ENCODE measurements around the gene MAPK4. TPM values are rescaled to one million over a fixed set of nuclear protein-coding genes. Genes with fewer than 3 reads are reported as not detected.

MAPK4 gene
- total and polyA plus RNA-seq, 7 experiments from 2014 or later, result not detected

DNA sequence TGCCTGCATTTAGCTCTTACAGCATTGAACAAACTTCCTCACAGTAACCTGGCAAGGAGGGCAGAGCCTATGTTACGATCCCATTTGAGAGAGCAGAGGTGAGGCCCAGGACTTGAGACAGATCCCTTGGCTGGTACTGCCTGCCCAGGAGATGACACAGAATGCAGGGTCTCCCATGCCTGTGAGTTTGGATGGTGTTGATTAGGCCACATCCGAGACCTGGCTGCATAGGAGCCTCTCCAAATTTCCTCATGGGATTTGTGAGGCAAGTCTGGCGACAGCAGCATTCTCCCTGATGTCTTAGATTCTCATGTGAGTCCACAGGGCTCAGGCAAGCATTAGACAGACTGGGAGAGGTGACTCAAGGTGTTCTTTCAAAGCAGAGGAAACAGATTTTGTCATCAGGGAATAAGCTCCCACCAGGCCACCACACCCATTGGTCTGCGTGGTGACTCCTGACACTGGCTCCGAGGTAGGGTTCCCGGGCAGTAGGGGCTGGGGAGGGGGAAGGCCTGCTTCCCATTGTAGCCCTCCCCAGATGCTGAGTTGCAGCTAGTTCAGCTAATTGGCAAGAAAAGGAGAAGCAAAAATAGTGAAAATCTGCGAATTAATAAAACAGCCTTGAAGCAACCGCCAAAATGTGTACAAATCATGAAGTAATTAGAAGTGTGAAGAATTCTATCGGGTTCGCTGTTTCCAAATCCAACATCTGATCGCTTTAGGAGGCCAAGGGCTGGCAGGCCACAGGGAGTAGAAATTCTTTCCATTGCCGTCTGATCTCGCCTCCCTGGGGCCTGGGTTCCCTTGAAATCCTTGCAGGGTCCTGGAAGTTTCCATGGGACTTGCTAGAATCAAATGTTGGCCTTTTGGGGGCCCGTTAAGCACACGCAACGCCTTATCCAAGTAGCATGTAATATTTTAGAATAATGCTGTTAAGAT, 68.0 kb downstream of the MAPK4 start:
- Mint-ChIP-seq H3K27ac (peak overlapping the region in 1 of 9 donors; percentile 38), H3K9me3 (peaks cover 0 to 2% (median 0%) of the 10 kb centered on the region in 11 donors), H3K4me3 (no peak overlapping the region), H3K27me3 (peaks cover 5 to 14% (median 9%) of the 10 kb centered on the region in 5 donors), H3K36me3 (no peaks in the 10 kb centered on the region), H3K4me1 (no peaks in the 10 kb centered on the region)
- H3K27me3 ChIP-seq (ENCODE audit: control insufficient read depth in 2 of 2, insufficient read depth in 2 of 2, low read length in 2 of 2), result no peaks in the 10 kb centered on the region
- no peaks in the 10 kb centered on the region for H3K9me3 ChIP-seq (ENCODE audit: control insufficient read depth in 2 of 3, low read length in 3 of 3)
- ATAC-seq (no peak), DNase-seq (no peak)
- no peaks in the 10 kb centered on the region for H3K4me1 ChIP-seq (ENCODE audit: control insufficient read depth in 2 of 2, insufficient read depth in 2 of 2, low read length in 2 of 2)
- CTCF ChIA-PET, result no interaction called here
- H3K36me3 ChIP-seq (ENCODE audit: control insufficient read depth in 2 of 3, insufficient read depth in 3 of 3, low read length in 3 of 3), result no peaks in the 10 kb centered on the region
- no peak overlapping the region for H3K4me3 ChIP-seq (ENCODE audit: low read length)
- intact Hi-C loops (cut with micrococcal nuclease), result no loop called here
- POLR2A ChIA-PET, result no interaction called here
- H3K27ac ChIP-seq (ENCODE audit: low read depth, low read length), result no peak overlapping the region

DNA sequence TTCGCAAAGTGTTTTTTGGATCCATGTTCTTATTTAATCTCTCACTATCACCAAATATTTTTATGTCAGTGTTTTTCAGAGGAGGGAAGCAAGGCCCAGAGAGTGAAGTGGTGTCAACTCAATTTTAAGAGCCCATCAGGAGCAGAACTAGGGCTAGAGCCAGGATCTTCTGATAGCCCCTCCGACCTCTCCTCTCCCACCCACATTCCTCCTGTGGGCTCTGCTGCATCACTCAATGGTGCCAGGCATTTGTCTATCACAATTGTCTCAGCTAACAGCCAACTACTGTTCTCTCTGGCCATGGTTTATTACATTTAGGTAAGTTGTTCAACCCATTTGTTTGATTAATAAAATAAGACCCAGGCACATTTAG, 68.6 kb downstream of the MAPK4 start:
- CTCF ChIA-PET, result no interaction called here
- peaks cover 0 to 2% (median 0%) of the 10 kb centered on the region in 11 donors for H3K9me3 Mint-ChIP-seq
- intact Hi-C loops (cut with micrococcal nuclease), result no loop called here
- no peaks in the 10 kb centered on the region for H3K4me1 Mint-ChIP-seq
- H3K27ac Mint-ChIP-seq, result no peak overlapping the region
- no peaks in the 10 kb centered on the region for H3K36me3 Mint-ChIP-seq
- DNase-seq (no peak), ATAC-seq (no peak)
- no peaks in the 10 kb centered on the region for H3K4me1 ChIP-seq (ENCODE audit: control insufficient read depth in 2 of 2, insufficient read depth in 2 of 2, low read length in 2 of 2)
- H3K27ac ChIP-seq (ENCODE audit: low read depth, low read length), result no peak overlapping the region
- H3K4me3 ChIP-seq (ENCODE audit: low read length), result no peak overlapping the region
- H3K9me3 ChIP-seq (ENCODE audit: control insufficient read depth in 2 of 3, low read length in 3 of 3), result no peaks in the 10 kb centered on the region
- H3K36me3 ChIP-seq (ENCODE audit: control insufficient read depth in 2 of 3, insufficient read depth in 3 of 3, low read length in 3 of 3), result no peaks in the 10 kb centered on the region
- H3K27me3 ChIP-seq (ENCODE audit: control insufficient read depth in 2 of 2, insufficient read depth in 2 of 2, low read length in 2 of 2), result no peaks in the 10 kb centered on the region
- no peak overlapping the region for H3K4me3 Mint-ChIP-seq
- H3K27me3 Mint-ChIP-seq, result peaks cover under 1 to 10% (median 5%) of the 10 kb centered on the region in 5 donors
- POLR2A ChIA-PET, result no interaction called here

DNA sequence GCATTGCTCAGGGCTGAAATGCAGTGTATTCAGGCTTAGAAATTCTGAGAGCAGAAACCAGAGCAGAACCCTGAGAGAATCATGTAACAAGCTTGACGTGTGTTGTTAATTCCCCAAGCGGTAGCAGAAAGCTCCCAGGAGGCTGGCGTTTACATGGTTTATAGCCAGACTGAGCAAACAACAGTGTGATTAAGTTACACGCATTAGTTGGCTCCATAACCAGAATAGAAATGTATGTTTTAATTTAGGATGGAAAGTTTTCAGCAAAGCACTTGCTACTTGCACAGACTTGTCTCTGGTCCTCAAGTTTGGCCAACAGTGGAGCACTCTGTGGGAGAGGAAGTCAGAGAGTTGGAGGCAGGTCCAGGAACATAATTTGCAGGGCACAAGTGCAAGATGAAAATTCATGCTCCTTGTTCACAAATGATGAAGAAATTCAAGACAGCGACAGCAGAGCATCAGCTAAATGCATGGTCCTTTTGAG, 69.3 kb downstream of the MAPK4 start:
- H3K27ac ChIP-seq (ENCODE audit: low read depth, low read length), result no peak overlapping the region
- ATAC-seq (no peak), DNase-seq (no peak)
- no peaks in the 10 kb centered on the region for H3K27me3 ChIP-seq (ENCODE audit: control insufficient read depth in 2 of 2, insufficient read depth in 2 of 2, low read length in 2 of 2)
- ChIA-PET POLR2A (no interaction called here), CTCF (no interaction called here)
- no peaks in the 10 kb centered on the region for H3K4me1 ChIP-seq (ENCODE audit: control insufficient read depth in 2 of 2, insufficient read depth in 2 of 2, low read length in 2 of 2)
- no peaks in the 10 kb centered on the region for H3K36me3 ChIP-seq (ENCODE audit: control insufficient read depth in 2 of 3, insufficient read depth in 3 of 3, low read length in 3 of 3)
- H3K9me3 Mint-ChIP-seq, result peaks cover 0 to 1% (median 0%) of the 10 kb centered on the region in 11 donors
- H3K27ac Mint-ChIP-seq, result no peak overlapping the region
- H3K36me3 Mint-ChIP-seq, result no peaks in the 10 kb centered on the region
- H3K27me3 Mint-ChIP-seq, result peaks cover 0 to 9% (median 0%) of the 10 kb centered on the region in 5 donors
- H3K4me1 Mint-ChIP-seq, result no peaks in the 10 kb centered on the region
- no peak overlapping the region for H3K4me3 ChIP-seq (ENCODE audit: low read length)
- H3K9me3 ChIP-seq (ENCODE audit: control insufficient read depth in 2 of 3, low read length in 3 of 3), result no peaks in the 10 kb centered on the region
- intact Hi-C loops (cut with micrococcal nuclease), result no loop called here
- H3K4me3 Mint-ChIP-seq, result no peak overlapping the region

DNA sequence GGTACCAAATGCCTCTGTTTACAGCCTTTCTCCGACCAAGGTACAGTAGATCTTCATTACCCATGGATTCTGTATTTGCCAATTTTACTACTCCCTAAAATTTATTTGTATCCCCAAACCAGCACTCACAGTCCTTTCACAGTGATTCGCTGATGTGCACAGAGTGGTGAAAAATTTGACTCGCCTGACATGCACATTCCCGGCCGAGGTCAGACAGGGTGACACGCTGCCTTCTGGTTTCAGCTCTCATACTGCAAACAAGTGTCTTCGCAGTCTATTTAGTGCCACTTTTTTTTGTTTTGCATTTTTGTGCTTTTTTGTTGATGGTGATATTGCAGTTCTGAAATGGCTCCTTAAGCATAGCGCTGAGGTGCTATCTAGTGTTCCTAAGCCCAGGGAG, 71.0 kb downstream of the MAPK4 start:
- Histone ChIP-seq H3K4me1 (ENCODE audit: control insufficient read depth in 2 of 2, insufficient read depth in 2 of 2, low read length in 2 of 2) (no peaks in the 10 kb centered on the region), H3K27ac (ENCODE audit: low read depth, low read length) (no peak overlapping the region), H3K4me3 (ENCODE audit: low read length) (no peak overlapping the region), H3K36me3 (ENCODE audit: control insufficient read depth in 2 of 3, insufficient read depth in 3 of 3, low read length in 3 of 3) (no peaks in the 10 kb centered on the region), H3K9me3 (ENCODE audit: control insufficient read depth in 2 of 3, low read length in 3 of 3) (no peaks in the 10 kb centered on the region), H3K27me3 (ENCODE audit: control insufficient read depth in 2 of 2, insufficient read depth in 2 of 2, low read length in 2 of 2) (no peaks in the 10 kb centered on the region)
- ChIA-PET POLR2A (no interaction called here), CTCF (no interaction called here)
- no peaks in the 10 kb centered on the region for H3K36me3 Mint-ChIP-seq
- H3K27me3 Mint-ChIP-seq, result peaks cover 0 to 9% (median 5%) of the 10 kb centered on the region in 5 donors
- H3K4me3 Mint-ChIP-seq, result no peak overlapping the region
- intact Hi-C loops (cut with micrococcal nuclease), result no loop called here
- H3K9me3 Mint-ChIP-seq, result peaks cover 0 to 1% (median 0%) of the 10 kb centered on the region in 11 donors
- DNase-seq (no peak), ATAC-seq (no peak)
- no peaks in the 10 kb centered on the region for H3K4me1 Mint-ChIP-seq
- H3K27ac Mint-ChIP-seq, result no peak overlapping the region

DNA sequence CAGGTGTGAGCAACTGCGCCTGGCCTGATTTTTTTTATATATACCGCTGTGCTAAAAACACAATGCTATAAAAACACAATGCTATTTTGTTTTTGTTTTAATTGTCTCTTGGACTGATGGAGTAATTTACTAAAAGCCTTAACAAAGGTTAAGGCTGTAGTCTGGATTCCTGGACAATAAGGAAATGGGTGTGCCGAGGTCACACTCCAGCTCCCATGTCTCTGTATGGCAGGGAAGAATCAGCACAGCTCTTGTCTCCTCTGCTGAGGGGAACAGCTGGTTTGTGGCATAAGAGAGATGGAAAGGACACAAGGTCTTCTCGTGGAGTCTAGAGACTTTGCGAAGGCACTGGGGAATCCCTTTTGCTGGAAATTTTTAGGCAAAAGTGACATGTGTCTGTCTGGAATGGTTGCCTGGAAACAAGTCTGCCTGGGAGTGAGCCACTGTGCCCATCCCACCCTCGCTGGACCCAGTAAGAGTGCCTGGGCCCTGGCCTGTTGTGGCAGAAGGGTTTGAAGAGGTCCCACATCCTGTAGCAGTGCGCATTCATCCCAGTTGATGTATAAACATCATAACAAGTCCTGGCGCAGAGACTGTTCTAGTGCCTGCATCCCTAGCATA, 73.1 kb downstream of the MAPK4 start:
- H3K9me3 ChIP-seq (ENCODE audit: control insufficient read depth in 2 of 3, low read length in 3 of 3), result no peaks in the 10 kb centered on the region
- Mint-ChIP-seq H3K9me3 (peaks cover 0 to 1% (median 0%) of the 10 kb centered on the region in 11 donors), H3K4me1 (no peaks in the 10 kb centered on the region), H3K4me3 (no peak overlapping the region), H3K27ac (no peak overlapping the region), H3K27me3 (peaks cover 0 to 14% (median 9%) of the 10 kb centered on the region in 5 donors), H3K36me3 (no peaks in the 10 kb centered on the region)
- H3K4me1 ChIP-seq (ENCODE audit: control insufficient read depth in 2 of 2, insufficient read depth in 2 of 2, low read length in 2 of 2), result no peaks in the 10 kb centered on the region
- no peaks in the 10 kb centered on the region for H3K36me3 ChIP-seq (ENCODE audit: control insufficient read depth in 2 of 3, insufficient read depth in 3 of 3, low read length in 3 of 3)
- H3K27ac ChIP-seq (ENCODE audit: low read depth, low read length), result no peak overlapping the region
- H3K4me3 ChIP-seq (ENCODE audit: low read length), result no peak overlapping the region
- CTCF ChIA-PET, result no interaction called here
- ATAC-seq (no peak), DNase-seq (no peak)
- POLR2A ChIA-PET, result no interaction called here
- H3K27me3 ChIP-seq (ENCODE audit: control insufficient read depth in 2 of 2, insufficient read depth in 2 of 2, low read length in 2 of 2), result no peaks in the 10 kb centered on the region
- intact Hi-C loops (cut with micrococcal nuclease), result no loop called here

DNA sequence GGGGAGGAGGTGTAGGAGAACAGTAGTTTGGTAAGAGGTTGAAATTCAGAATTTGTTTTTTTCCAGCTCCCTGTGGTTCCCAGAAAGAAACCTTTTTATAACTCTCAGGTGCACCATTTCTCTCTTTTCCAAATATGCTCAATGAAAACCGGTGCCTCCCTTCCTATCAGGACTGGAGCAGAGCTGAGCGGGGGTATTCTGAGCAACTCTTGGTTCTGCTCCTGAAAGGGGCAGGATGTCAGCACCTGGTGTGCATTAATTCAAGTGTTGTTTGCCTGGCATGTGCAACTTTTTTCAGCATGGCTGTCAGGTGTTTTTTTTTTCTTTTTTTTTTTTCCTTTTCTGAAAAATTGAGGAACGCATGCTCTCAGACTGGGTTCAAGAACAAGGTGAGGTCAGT, 74.1 kb downstream of the MAPK4 start:
- Histone ChIP-seq H3K4me3 (ENCODE audit: low read length) (no peak overlapping the region), H3K9me3 (ENCODE audit: control insufficient read depth in 2 of 3, low read length in 3 of 3) (no peaks in the 10 kb centered on the region), H3K36me3 (ENCODE audit: control insufficient read depth in 2 of 3, insufficient read depth in 3 of 3, low read length in 3 of 3) (no peaks in the 10 kb centered on the region), H3K4me1 (ENCODE audit: control insufficient read depth in 2 of 2, insufficient read depth in 2 of 2, low read length in 2 of 2) (no peaks in the 10 kb centered on the region), H3K27ac (ENCODE audit: low read depth, low read length) (no peak overlapping the region), H3K27me3 (ENCODE audit: control insufficient read depth in 2 of 2, insufficient read depth in 2 of 2, low read length in 2 of 2) (no peaks in the 10 kb centered on the region)
- Mint-ChIP-seq H3K27ac (no peak overlapping the region), H3K4me3 (no peak overlapping the region), H3K27me3 (peaks cover 0 to 17% (median 9%) of the 10 kb centered on the region in 5 donors), H3K4me1 (no peaks in the 10 kb centered on the region), H3K36me3 (no peaks in the 10 kb centered on the region), H3K9me3 (peaks cover 0 to 1% (median 0%) of the 10 kb centered on the region in 11 donors)
- ChIA-PET POLR2A (no interaction called here), CTCF (no interaction called here)
- intact Hi-C loops (cut with micrococcal nuclease), result no loop called here
- DNase-seq (no peak), ATAC-seq (no peak)
